Prostate gland (tissue), 2 donors: ENCODE results near the gene PCDHA1.

Experiments
- POLR2A ChIP-seq: fragments of 450-650 bp; IDR thresholded peaks from one replicate; pipeline ENCODE4 v1.6.1; 2016; ENCODE audit warnings: antibody characterized with exemption, mild to moderate bottlenecking
- POLR2AphosphoS5 ChIP-seq: sonication (generic); formaldehyde crosslinking; IDR thresholded peaks from one replicate; pipeline ENCODE4 v1.6.1; 2017; ENCODE audit warnings: antibody characterized with exemption
- TF ChIP-seq, protein P1 (sequence below), 4 experiments: fragments of 200-600 bp in 2 of 4; fragments of 450-650 bp in 2 of 4; sonication (generic) in 2 of 4; IDR thresholded peaks; 1 replicate in 3 of 4; 2 replicates in 1 of 4; pipeline ENCODE4 v1.5.1; 2016 to 2019; ENCODE audit warnings: antibody characterized with exemption in 4 of 4, mild to moderate bottlenecking in 2 of 4, moderate library complexity in 2 of 4

DNA sequence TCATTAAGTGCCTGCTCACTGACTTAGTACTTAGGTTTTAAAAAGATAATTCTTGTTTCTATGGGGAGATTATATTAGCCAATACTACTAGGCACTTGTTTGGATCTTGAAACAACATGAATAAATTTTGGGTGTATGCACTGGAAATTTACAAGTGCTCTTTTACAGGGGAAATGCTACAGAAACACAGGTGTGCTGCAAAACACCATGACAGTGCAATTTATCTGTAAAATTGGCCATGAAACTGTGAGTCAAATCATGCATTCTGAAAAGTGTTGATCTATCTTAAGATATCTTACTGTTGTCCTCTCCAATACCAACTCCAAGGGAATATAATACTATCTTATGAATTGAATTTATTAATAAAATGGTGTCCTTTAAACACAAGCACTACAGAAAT is 253.1 kb downstream of the PCDHA1 start:
- TF ChIP-seq, protein P1, sequence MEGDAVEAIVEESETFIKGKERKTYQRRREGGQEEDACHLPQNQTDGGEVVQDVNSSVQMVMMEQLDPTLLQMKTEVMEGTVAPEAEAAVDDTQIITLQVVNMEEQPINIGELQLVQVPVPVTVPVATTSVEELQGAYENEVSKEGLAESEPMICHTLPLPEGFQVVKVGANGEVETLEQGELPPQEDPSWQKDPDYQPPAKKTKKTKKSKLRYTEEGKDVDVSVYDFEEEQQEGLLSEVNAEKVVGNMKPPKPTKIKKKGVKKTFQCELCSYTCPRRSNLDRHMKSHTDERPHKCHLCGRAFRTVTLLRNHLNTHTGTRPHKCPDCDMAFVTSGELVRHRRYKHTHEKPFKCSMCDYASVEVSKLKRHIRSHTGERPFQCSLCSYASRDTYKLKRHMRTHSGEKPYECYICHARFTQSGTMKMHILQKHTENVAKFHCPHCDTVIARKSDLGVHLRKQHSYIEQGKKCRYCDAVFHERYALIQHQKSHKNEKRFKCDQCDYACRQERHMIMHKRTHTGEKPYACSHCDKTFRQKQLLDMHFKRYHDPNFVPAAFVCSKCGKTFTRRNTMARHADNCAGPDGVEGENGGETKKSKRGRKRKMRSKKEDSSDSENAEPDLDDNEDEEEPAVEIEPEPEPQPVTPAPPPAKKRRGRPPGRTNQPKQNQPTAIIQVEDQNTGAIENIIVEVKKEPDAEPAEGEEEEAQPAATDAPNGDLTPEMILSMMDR (IDR thresholded peaks at IDR 0.05), result no peak
- no peak for TF ChIP-seq POLR2AphosphoS5
- no peak for TF ChIP-seq POLR2A
